ENCODE results near the gene PPP2R5E. TPM values are rescaled to one million over a fixed set of nuclear protein-coding genes. Genes with fewer than 3 reads are reported as not detected.

The PPP2R5E gene
- total RNA-seq, 1 donor from 2014 or later, result 72.0 TPM

GRCh38 chr14:63423381-63423780 is 119.8 kb downstream of the PPP2R5E start:
- no peak for DNase-seq (ENCODE audit: low spot score)
- H3K27ac ChIP-seq, result no peak overlapping the region
- H2AFZ ChIP-seq (replicated peaks), result no peak overlapping the region
- H3K36me3 Mint-ChIP-seq, result peaks cover 15% of the 10 kb centered on the region
- H3K36me3 ChIP-seq, result peaks cover 5% of the 10 kb centered on the region
- peaks cover 54% of the 10 kb centered on the region for H3K79me2 ChIP-seq (ENCODE audit: low read depth)
- H3K9ac ChIP-seq, result no peak overlapping the region
- no peak overlapping the region for H3K27ac Mint-ChIP-seq
- H3K4me1 Mint-ChIP-seq, result peaks cover 3% of the 10 kb centered on the region
- H3K4me3 ChIP-seq, result no peak overlapping the region
- no peak for TF ChIP-seq EZH2 (IDR thresholded peaks at IDR 0.05)
- no peak for TF ChIP-seq EZH2phosphoT487 (IDR thresholded peaks at IDR 0.05)
- TF ChIP-seq CTCF (IDR thresholded peaks at IDR 0.05), result no peak
- no peaks in the 10 kb centered on the region for H3K4me1 ChIP-seq
- H3K9me3 ChIP-seq (ENCODE audit: low read depth), result no peaks in the 10 kb centered on the region
- no peaks in the 10 kb centered on the region for H3F3A ChIP-seq (ENCODE audit: low read depth)
- H3K4me2 ChIP-seq, result no peak overlapping the region
- H3K27me3 ChIP-seq, result no peaks in the 10 kb centered on the region
- no peak overlapping the region for H3K4me3 Mint-ChIP-seq
- H3K27me3 Mint-ChIP-seq (ENCODE audit: insufficient read depth, low read depth), result no peaks in the 10 kb centered on the region
- H3K9me3 Mint-ChIP-seq, result no peaks in the 10 kb centered on the region
- peaks cover 21% of the 10 kb centered on the region for H4K20me1 ChIP-seq (ENCODE audit: low read depth)

GRCh38 chr14:63421919-63422318 is 121.3 kb downstream of the PPP2R5E start:
- Histone ChIP-seq H3K4me2 (no peak overlapping the region), H3K36me3 (peaks cover 5% of the 10 kb centered on the region), H3F3A (ENCODE audit: low read depth) (no peaks in the 10 kb centered on the region), H4K20me1 (ENCODE audit: low read depth) (peaks cover 14% of the 10 kb centered on the region), H3K9ac (no peak overlapping the region), H2AFZ (replicated peaks) (no peak overlapping the region), H3K4me3 (no peak overlapping the region), H3K4me1 (no peaks in the 10 kb centered on the region), H3K27me3 (no peaks in the 10 kb centered on the region), H3K79me2 (ENCODE audit: low read depth) (peaks cover 41% of the 10 kb centered on the region), H3K9me3 (ENCODE audit: low read depth) (no peaks in the 10 kb centered on the region), H3K27ac (no peak overlapping the region)
- H3K4me3 Mint-ChIP-seq, result no peak overlapping the region
- DNase-seq (ENCODE audit: low spot score), result no peak
- H3K9me3 Mint-ChIP-seq, result no peaks in the 10 kb centered on the region
- no peaks in the 10 kb centered on the region for H3K27me3 Mint-ChIP-seq (ENCODE audit: insufficient read depth, low read depth)
- peaks cover 15% of the 10 kb centered on the region for H3K36me3 Mint-ChIP-seq
- H3K4me1 Mint-ChIP-seq, result no peaks in the 10 kb centered on the region
- TF ChIP-seq EZH2 (IDR thresholded peaks at IDR 0.05) (no peak), EZH2phosphoT487 (IDR thresholded peaks at IDR 0.05) (no peak), CTCF (IDR thresholded peaks at IDR 0.05) (no peak)
- H3K27ac Mint-ChIP-seq, result no peak overlapping the region

GRCh38 chr14:63421226-63421625 is 122.0 kb downstream of the PPP2R5E start:
- Histone ChIP-seq H2AFZ (replicated peaks) (no peak overlapping the region), H3K4me2 (no peak overlapping the region), H3F3A (ENCODE audit: low read depth) (no peaks in the 10 kb centered on the region), H3K79me2 (ENCODE audit: low read depth) (peaks cover 34% of the 10 kb centered on the region), H3K4me3 (no peak overlapping the region), H3K27me3 (no peaks in the 10 kb centered on the region), H3K4me1 (no peaks in the 10 kb centered on the region), H3K27ac (no peak overlapping the region), H3K36me3 (peaks cover 5% of the 10 kb centered on the region), H4K20me1 (ENCODE audit: low read depth) (peaks cover 8% of the 10 kb centered on the region), H3K9me3 (ENCODE audit: low read depth) (no peaks in the 10 kb centered on the region), H3K9ac (no peak overlapping the region)
- H3K4me1 Mint-ChIP-seq, result no peaks in the 10 kb centered on the region
- H3K4me3 Mint-ChIP-seq, result no peak overlapping the region
- no peak for TF ChIP-seq EZH2phosphoT487 (IDR thresholded peaks at IDR 0.05)
- no peaks in the 10 kb centered on the region for H3K27me3 Mint-ChIP-seq (ENCODE audit: insufficient read depth, low read depth)
- peaks cover 15% of the 10 kb centered on the region for H3K36me3 Mint-ChIP-seq
- H3K27ac Mint-ChIP-seq, result no peak overlapping the region
- no peak for DNase-seq (ENCODE audit: low spot score)
- no peaks in the 10 kb centered on the region for H3K9me3 Mint-ChIP-seq

GRCh38 chr14:63418020-63418419 is 125.2 kb downstream of the PPP2R5E start:
- Mint-ChIP-seq H3K4me1 (no peaks in the 10 kb centered on the region), H3K4me3 (no peak overlapping the region), H3K9me3 (no peaks in the 10 kb centered on the region), H3K27ac (no peak overlapping the region), H3K27me3 (ENCODE audit: insufficient read depth, low read depth) (no peaks in the 10 kb centered on the region), H3K36me3 (peaks cover 14% of the 10 kb centered on the region)
- Histone ChIP-seq H3K9me3 (ENCODE audit: low read depth) (no peaks in the 10 kb centered on the region), H3K36me3 (peaks cover 5% of the 10 kb centered on the region), H2AFZ (replicated peaks) (no peak overlapping the region), H3F3A (ENCODE audit: low read depth) (no peaks in the 10 kb centered on the region), H3K27me3 (no peaks in the 10 kb centered on the region), H3K4me3 (no peak overlapping the region), H3K4me1 (no peaks in the 10 kb centered on the region), H3K27ac (no peak overlapping the region), H4K20me1 (ENCODE audit: low read depth) (peaks cover 26% of the 10 kb centered on the region), H3K9ac (no peak overlapping the region), H3K79me2 (ENCODE audit: low read depth) (peaks cover 20% of the 10 kb centered on the region), H3K4me2 (no peak overlapping the region)
- DNase-seq (ENCODE audit: low spot score), result no peak
- no peak for TF ChIP-seq EZH2phosphoT487 (IDR thresholded peaks at IDR 0.05)
- no peak for TF ChIP-seq EZH2 (IDR thresholded peaks at IDR 0.05)
- TF ChIP-seq CTCF (IDR thresholded peaks at IDR 0.05), result no peak
